CD4-positive, alpha-beta T cell treated with Interleukin-4 for 4 hours (primary cell): Measurements from ENCODE around the gene PPP2R3A.
"Not testable (repeated sequence)": the region's sequence is repeated elsewhere in the genome, so short reads cannot be mapped to it uniquely, and the experiment has no call there.

Experiments
- DNase-seq: peaks from one replicate; pipeline ENCODE4 v3.0.0-alpha.2; 2020

The PPP2R3A gene

GRCh38 chr3:135965506-135966270, at the start of gene PPP2R3A:
TSS of gene PPP2R3A (plus strand) at chr3:135965728. CDS start at chr3:136001499, 35,771 bp downstream.
- peak; percentile 54 for DNase-seq

- no peak for DNase-seq
These were observed 49.2 kb upstream of the PPP2R3A start for GRCh38 chr3:135916310-135916709.

GRCh38 chr3:135917076-135917475, 48.5 kb upstream of the PPP2R3A start:
- DNase-seq = no peak

GRCh38 chr3:135917927-135918597, 47.5 kb upstream of the PPP2R3A start:
- DNase-seq = no peak

GRCh38 chr3:135918600-135918999, 46.9 kb upstream of the PPP2R3A start:
- no peak for DNase-seq

GRCh38 chr3:135920275-135920674, 45.3 kb upstream of the PPP2R3A start:
- no peak for DNase-seq

- no peak for DNase-seq
These were observed 42.7 kb upstream of the PPP2R3A start for GRCh38 chr3:135922903-135923250.

GRCh38 chr3:135924506-135924905, 41.0 kb upstream of the PPP2R3A start:
- DNase-seq = no peak

- no peak for DNase-seq
These were observed 38.9 kb upstream of the PPP2R3A start for GRCh38 chr3:135926664-135927063.

GRCh38 chr3:135927155-135927554, 38.4 kb upstream of the PPP2R3A start:
- DNase-seq = no peak

- no peak for DNase-seq
These were observed 35.9 kb upstream of the PPP2R3A start for GRCh38 chr3:135929670-135930069.

GRCh38 chr3:135930255-135930654, 35.3 kb upstream of the PPP2R3A start:
- no peak for DNase-seq

GRCh38 chr3:135935171-135935570, 30.4 kb upstream of the PPP2R3A start:
- not testable (repeated sequence) for DNase-seq

- not testable (repeated sequence) for DNase-seq
These were observed 27.8 kb upstream of the PPP2R3A start for GRCh38 chr3:135937766-135938165.

GRCh38 chr3:135944831-135945230, 20.7 kb upstream of the PPP2R3A start:
- DNase-seq = no peak

- DNase-seq = no peak
These were observed 14.6 kb upstream of the PPP2R3A start for GRCh38 chr3:135950941-135951340.

GRCh38 chr3:135964160-135964955, 1.2 kb upstream of the PPP2R3A start:
- no peak for DNase-seq

GRCh38 chr3:135965129-135965505, 411 bp upstream of the PPP2R3A start:
- no peak for DNase-seq

GRCh38 chr3:135966271-135966961, 888 bp downstream of the PPP2R3A start:
- DNase-seq = no peak

GRCh38 chr3:135966962-135967274, 1.4 kb downstream of the PPP2R3A start:
- DNase-seq = no peak

GRCh38 chr3:135967867-135968266, 2.3 kb downstream of the PPP2R3A start:
- no peak for DNase-seq

- DNase-seq = no peak
These were observed 5.1 kb downstream of the PPP2R3A start for GRCh38 chr3:135970506-135971116.

GRCh38 chr3:135973841-135974240, 8.3 kb downstream of the PPP2R3A start:
- DNase-seq = no peak
